RWPE2 (cell line): ENCODE data around the gene KRT25.

Experiments
- ATAC-seq: fragments of 200-7000 bp; cut with Tn5 transposase; 3 replicates; pipeline ENCODE4 v1.9.1; 2021; ENCODE audit warnings: low read depth
- DNase-seq: peaks from one replicate; pipeline ENCODE4 v3.0.0-alpha.2; 2020; ENCODE audit warnings: low spot score
- H3K27ac ChIP-seq: fragments of 450-650 bp; 2 replicates; pipeline ENCODE4 v1.5.1; 2017; ENCODE audit warnings: mild to moderate bottlenecking; ENCODE audit not compliant: poor library complexity, severe bottlenecking
- H3K27me3 ChIP-seq: fragments of 250-450 bp; sonication (Bioruptor Pico); 2 replicates; pipeline ENCODE4 v1.5.1; 2021; ENCODE audit warnings: mild to moderate bottlenecking, moderate library complexity; ENCODE audit not compliant: insufficient read depth, poor library complexity, severe bottlenecking
- H3K36me3 ChIP-seq: fragments of 250-450 bp; sonication (Bioruptor Pico); 2 replicates; pipeline ENCODE4 v1.5.1; 2020; ENCODE audit warnings: low read depth, mild to moderate bottlenecking, moderate library complexity
- H3K4me1 ChIP-seq: fragments of 250-450 bp; sonication (Bioruptor Pico); 2 replicates; pipeline ENCODE4 v1.5.1; 2021; ENCODE audit warnings: mild to moderate bottlenecking, moderate library complexity; ENCODE audit not compliant: insufficient read depth, poor library complexity, severe bottlenecking
- H3K4me3 ChIP-seq: fragments of 250-450 bp; sonication (Bioruptor Pico); 2 replicates; pipeline ENCODE4 v1.5.1; 2021; ENCODE audit warnings: mild to moderate bottlenecking, moderate library complexity; ENCODE audit not compliant: severe bottlenecking
- H3K9me3 ChIP-seq: fragments of 250-450 bp; sonication (Bioruptor Pico); 2 replicates; pipeline ENCODE4 v1.5.1; 2021; ENCODE audit warnings: mild to moderate bottlenecking, moderate library complexity; ENCODE audit not compliant: severe bottlenecking
- TF ChIP-seq, protein P1 (sequence below): fragments of 450-650 bp; IDR thresholded peaks from one replicate; pipeline ENCODE4 v1.5.1; 2017; ENCODE audit warnings: mild to moderate bottlenecking, moderate library complexity; ENCODE audit not compliant: poor library complexity, severe bottlenecking

The KRT25 gene

DNA sequence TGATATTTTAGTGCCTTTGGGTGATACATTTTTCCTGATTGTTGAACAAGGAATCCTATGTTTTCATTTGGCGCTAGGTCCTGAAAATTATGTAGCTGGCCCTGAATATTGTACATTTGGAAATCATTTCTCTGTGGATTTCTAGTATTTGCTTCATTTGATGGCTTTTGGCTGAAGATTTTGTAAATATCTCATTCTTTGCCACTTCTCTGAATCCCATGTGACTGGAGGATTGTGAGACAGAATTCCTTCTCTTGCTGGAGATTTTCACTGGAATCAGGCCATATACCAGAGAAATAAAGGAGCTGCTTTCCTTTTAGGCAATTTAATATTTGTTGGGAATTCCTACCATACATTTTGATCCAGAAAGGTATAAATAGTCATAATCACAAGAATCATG is 36.0 kb upstream of the KRT25 start:
- TF ChIP-seq, protein P1, sequence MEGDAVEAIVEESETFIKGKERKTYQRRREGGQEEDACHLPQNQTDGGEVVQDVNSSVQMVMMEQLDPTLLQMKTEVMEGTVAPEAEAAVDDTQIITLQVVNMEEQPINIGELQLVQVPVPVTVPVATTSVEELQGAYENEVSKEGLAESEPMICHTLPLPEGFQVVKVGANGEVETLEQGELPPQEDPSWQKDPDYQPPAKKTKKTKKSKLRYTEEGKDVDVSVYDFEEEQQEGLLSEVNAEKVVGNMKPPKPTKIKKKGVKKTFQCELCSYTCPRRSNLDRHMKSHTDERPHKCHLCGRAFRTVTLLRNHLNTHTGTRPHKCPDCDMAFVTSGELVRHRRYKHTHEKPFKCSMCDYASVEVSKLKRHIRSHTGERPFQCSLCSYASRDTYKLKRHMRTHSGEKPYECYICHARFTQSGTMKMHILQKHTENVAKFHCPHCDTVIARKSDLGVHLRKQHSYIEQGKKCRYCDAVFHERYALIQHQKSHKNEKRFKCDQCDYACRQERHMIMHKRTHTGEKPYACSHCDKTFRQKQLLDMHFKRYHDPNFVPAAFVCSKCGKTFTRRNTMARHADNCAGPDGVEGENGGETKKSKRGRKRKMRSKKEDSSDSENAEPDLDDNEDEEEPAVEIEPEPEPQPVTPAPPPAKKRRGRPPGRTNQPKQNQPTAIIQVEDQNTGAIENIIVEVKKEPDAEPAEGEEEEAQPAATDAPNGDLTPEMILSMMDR: no peak
- DNase-seq: no peak
- ATAC-seq: no peak
- Histone ChIP-seq H3K36me3 (no peaks in the 10 kb centered on the region), H3K4me3 (no peak overlapping the region), H3K27ac (no peak overlapping the region), H3K27me3 (no peaks in the 10 kb centered on the region), H3K4me1 (no peaks in the 10 kb centered on the region), H3K9me3 (no peaks in the 10 kb centered on the region)

DNA sequence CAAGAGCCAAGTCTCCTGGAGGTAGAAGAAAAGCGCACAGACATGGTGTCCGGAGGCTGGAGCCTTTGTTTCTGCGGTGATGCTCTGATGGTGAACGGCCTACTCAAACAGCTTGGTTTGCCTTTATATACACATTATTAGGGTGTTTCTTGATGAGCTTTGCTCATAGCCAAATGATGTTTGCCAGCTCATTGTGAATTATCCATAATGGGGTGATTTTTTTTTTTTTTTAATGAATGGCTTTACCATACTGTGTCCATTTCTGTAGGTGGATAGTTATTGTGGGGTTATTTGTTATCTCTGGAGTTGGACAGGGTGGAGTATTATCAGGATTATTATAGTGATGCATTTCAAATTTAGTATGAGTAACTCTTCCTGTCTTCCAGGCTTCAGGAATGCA is 27.3 kb upstream of the KRT25 start, which contains the start of gene KRT27:
KRT27 (minus strand) TSS at position 101 of the 400 bp plus-strand sequence; CDS start at position 44, 57 bp downstream.
- ATAC-seq (no peak), DNase-seq (no peak)
- no peaks in the 10 kb centered on the region for H3K9me3 ChIP-seq
- no peak within 1 kb of the TSS for H3K4me3 ChIP-seq
- no peaks in the 10 kb centered on the region for H3K36me3 ChIP-seq
- H3K4me1 ChIP-seq: no peaks in the 10 kb centered on the region
- TF ChIP-seq, protein P1: no peak
- no peak within 1 kb of the TSS for H3K27ac ChIP-seq
- peaks cover 5% of the 10 kb centered on the region for H3K27me3 ChIP-seq

- H3K27me3 ChIP-seq: peaks cover 5% of the 10 kb centered on the region
- TF ChIP-seq, protein P1: no peak
- no peaks in the 10 kb centered on the region for H3K9me3 ChIP-seq
- H3K36me3 ChIP-seq: no peaks in the 10 kb centered on the region
- ATAC-seq: no peak
- H3K27ac ChIP-seq: no peak overlapping the region
- no peak for DNase-seq
- H3K4me1 ChIP-seq: no peaks in the 10 kb centered on the region
- H3K4me3 ChIP-seq: no peak overlapping the region
Observed at GRCh38 chr17:40779181-40779909, 24.2 kb upstream of the KRT25 start.

- Histone ChIP-seq H3K9me3 (no peaks in the 10 kb centered on the region), H3K27me3 (peaks cover 13% of the 10 kb centered on the region), H3K36me3 (no peaks in the 10 kb centered on the region), H3K27ac (no peak overlapping the region), H3K4me1 (no peaks in the 10 kb centered on the region), H3K4me3 (no peak overlapping the region)
- TF ChIP-seq, protein P1: no peak
- ATAC-seq (no peak), DNase-seq (no peak)
Observed at GRCh38 chr17:40778461-40778860, 23.3 kb upstream of the KRT25 start.

GRCh38 chr17:40777971-40778370 is 22.8 kb upstream of the KRT25 start:
- DNase-seq (no peak), ATAC-seq (no peak)
- no peaks in the 10 kb centered on the region for H3K4me1 ChIP-seq
- no peak overlapping the region for H3K27ac ChIP-seq
- peaks cover 18% of the 10 kb centered on the region for H3K27me3 ChIP-seq
- H3K36me3 ChIP-seq: no peaks in the 10 kb centered on the region
- TF ChIP-seq, protein P1: no peak
- H3K9me3 ChIP-seq: no peaks in the 10 kb centered on the region
- no peak overlapping the region for H3K4me3 ChIP-seq
